GM18861 (cell line): ENCODE data around the gene MSI2.

ENCODE experiments used
- ATAC-seq: cut with Tn5 transposase; IDR thresholded peaks from one replicate; pipeline ENCODE4 v1.9.1; 2021; ENCODE audit not compliant: unreplicated experiment

The MSI2 gene

GRCh38 chr17:57245786-57246185 lies 10.5 kb upstream of the MSI2 start:
- no peak for ATAC-seq

GRCh38 chr17:57246257-57246656 lies 10.1 kb upstream of the MSI2 start:
- ATAC-seq = no peak

DNA sequence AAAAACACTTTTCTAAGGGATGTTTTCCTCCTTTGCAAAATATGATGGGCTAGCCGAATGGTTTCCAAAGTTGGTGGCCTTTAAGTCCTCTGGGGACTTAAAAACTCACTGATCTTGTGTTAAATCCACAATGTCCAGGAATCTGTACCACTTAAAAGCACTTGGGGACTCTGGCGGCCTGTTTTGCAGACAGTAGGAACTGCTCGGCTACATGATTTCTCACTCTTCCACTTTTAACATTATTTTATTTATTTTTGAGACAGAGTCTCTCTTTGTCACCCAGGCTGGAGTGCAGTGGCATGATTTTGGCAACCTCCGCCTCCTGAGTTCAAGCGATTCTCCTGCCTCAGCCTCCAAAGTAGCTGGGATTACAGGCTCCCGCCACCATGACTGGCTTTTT lies 9.1 kb upstream of the MSI2 start:
- ATAC-seq = no peak

DNA sequence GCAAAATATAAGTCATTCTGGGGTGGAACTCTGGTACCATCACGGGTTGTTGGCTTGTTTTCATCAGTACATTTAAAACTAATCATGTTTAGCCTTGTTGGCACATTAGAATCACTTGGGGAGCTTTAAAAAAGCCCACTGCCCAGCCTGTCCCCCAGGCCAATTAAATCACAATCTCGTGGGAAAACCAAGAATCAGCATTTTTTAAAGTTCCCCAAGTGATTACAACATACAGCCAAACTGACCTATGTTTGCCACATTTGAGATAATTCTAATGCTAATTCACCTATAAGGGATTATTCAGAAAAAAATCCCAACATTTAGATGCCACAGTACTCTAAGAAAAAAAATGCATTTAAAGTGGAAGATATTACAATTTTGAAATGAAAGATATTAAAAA lies 8.4 kb upstream of the MSI2 start:
- no peak for ATAC-seq

- no peak for ATAC-seq
These were observed 6.8 kb upstream of the MSI2 start for GRCh38 chr17:57249520-57249919.

- ATAC-seq = no peak
These were observed 5.0 kb upstream of the MSI2 start for GRCh38 chr17:57251211-57251787.

- ATAC-seq = no peak
These were observed 2.8 kb upstream of the MSI2 start for GRCh38 chr17:57253362-57254065.

- no peak for ATAC-seq
These were observed 1.0 kb upstream of the MSI2 start for GRCh38 chr17:57255182-57255775.

GRCh38 chr17:57256708-57257112 lies 387 bp downstream of the MSI2 start:
- ATAC-seq = no peak

DNA sequence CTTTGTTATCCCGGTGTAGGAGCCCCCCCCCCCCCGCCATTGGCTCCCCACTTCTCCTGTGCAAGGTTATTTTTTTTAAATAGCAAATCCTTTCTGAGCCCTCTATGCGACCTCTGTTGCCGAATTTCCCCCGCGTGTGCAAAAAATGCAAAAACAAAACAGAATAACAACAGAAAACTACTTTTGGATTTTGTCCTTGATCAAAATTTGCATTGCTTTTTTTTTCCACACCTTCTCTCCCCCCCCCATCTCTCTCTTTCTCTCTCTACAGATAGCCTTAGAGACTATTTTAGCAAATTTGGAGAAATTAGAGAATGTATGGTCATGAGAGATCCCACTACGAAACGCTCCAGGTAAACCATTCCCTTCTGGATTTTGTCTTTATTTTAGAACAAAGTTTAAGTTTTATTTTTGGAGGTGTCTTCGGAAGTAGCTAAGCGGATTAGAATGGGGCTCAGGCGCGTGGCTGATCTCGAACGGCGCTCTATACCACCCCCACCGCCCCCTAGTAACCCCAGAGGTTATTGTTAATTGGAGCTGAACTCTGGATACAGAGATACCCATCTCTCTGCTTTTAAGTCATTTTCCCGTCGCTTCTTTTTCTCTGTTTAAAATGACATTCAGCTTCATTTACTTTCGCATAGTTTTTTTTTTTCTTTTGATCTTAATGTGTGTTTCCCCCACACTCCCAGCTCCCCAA lies 1.0 kb downstream of the MSI2 start:
- no peak for ATAC-seq

DNA sequence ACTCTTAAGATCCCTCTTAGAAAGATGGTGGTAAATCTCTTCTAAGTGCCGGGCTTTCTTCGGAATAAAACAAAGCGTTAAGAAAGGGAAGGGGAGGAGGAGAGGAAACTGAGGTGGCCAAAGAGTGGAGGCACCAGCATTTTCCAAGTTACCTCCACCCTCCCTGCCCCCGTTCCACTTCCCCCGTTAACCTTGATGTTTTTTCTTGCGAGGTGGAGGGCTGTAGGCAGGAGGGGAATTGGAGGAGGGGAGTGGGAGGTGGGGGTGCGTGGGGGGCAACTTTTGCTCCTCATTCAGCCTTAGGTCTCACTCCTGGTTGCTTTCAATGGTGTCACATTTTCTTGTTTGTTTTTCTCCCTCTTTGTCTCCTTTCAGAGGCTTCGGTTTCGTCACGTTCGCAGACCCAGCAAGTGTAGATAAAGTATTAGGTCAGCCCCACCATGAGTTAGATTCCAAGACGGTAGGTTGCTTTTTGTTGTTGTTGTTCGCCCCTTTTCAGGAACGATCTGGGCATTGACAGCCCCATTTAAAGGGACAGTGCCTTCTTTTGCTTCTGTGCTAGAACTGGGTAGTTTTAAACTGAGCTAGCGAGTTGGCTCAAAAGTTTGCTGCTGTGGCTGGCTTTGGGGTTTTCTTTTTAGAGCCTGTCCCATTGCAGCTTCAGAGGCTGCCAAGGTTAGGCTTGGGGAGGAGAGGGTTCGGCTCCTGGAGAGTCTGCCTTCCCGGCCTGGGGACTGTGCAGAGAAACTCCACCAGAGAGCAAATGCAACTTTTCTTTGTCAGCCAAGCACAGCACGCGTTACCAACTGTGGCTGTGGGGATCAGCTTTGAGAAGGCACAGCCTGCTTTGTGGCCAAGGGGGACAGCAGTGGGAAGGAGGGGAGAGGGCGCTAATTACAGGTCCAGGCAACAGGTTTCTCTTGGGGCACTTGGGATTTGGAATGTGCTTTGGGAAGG lies 1.9 kb downstream of the MSI2 start:
- ATAC-seq = no peak

DNA sequence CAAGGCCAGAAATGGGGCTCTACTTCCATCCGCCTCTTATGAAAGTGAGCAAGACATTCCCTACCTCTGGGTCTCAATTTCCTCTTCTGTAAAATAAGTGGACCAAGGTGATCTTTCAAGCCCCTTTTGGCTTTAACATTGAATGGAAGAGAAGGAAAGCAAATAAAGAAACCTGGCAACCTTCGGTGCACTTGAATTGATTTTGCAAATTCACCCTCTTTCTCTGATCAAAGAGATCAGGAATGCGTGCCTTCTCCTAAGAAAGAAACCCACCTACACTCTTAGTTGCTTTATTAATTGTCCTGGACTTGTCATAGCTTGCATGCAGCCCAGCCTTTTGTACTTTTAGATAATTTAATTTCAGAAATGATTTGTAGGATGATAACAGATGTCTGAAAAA lies 3.0 kb downstream of the MSI2 start:
- ATAC-seq = no peak

- ATAC-seq = no peak
These were observed 3.5 kb downstream of the MSI2 start for GRCh38 chr17:57259817-57260216.

- no peak for ATAC-seq
These were observed 4.2 kb downstream of the MSI2 start for GRCh38 chr17:57260325-57261083.

DNA sequence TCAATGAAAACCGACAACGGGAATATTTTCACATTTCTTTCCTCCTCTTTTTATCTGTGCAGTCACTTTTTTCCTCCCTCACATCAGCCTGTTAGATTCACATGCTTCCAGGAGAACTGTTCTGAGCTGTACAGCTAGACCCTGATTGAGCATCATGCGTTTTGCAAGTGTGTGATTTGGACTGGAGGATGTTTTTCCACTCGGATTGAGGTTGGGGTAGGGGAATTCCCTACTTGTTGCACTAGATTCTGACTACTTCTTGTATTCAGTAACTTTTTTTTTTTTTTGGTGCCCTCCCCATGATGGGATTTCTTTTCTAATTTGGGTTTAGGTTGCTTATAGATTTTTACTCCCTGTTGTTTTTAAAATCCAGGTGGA lies 4.8 kb downstream of the MSI2 start:
- no peak for ATAC-seq

DNA sequence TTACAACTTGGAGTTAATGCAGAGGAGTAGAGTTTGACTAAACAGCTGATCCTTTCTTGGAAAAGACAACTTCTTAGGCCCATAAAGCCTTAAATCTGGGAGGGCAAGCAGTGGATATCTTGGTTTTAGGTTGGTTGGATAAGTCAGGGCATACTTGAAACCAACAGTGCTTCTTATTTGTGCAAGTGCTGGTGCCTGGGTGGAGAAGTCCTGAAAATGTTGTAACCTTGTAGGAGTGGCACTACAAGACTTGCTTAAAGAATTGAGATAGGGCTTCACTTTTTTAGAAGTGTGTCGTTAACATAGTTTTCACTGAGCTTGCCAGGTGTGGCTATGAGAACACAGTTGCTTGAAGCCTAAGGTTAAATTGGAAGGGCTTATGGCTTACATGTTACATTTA lies 6.2 kb downstream of the MSI2 start:
- no peak for ATAC-seq

DNA sequence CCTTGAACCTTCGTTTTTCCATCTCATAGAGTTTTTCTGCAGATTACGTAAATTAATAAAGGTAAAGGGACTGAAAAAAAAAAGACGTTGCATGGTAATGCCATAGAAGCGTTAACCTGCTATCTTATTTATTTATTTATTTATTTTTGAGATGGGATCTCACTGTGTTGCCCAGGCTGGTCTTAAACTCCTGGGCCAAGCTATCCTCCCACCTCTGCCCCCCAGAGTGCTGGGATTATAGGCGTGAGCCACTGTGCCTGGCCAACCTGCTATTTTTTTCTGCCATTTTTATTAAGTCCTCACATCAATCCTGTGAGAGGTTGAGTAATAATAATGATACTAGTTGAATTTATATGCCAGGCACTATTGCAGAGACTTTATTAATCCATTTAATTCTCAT lies 7.9 kb downstream of the MSI2 start:
- ATAC-seq = no peak

DNA sequence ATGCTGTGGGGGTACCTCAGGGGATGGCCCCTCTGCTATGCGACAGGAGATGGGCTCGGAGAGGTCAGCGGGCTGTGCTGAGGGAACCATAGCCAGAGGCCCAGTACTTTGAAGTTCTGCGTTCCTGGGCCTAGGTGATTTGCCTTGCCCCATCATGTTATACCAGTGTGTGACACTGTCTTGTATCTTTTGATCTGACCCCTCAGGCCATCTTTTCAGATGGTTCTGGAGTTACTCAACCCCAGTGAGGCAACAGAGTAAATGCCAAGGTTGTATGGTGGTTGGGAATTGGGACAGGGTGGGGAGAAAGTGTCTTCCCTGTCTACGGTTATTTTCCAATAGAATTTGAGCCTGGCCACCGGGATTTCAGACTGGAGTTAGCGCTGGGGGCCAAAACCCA lies 8.5 kb downstream of the MSI2 start:
- no peak for ATAC-seq

DNA sequence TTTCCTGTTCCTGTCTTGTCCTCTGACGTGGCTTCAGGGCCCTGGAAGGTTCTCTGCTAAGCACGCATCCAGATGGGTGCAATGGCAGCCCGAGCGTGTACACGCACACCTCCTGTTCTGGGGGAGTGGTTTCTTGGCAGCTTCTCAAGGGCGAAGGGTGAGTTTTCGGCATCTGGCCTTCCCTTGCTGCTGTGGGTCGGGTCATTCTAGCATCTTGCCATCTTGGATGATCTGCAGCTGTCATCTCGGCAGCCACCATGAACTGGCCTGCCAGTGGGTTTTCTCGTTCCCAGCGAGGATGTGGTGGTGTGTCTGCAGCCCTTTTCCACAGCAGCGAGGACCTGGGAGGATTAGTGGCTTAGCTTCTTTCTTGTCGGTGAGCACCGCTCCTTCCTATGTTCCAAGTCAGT lies 10.6 kb downstream of the MSI2 start:
- no peak for ATAC-seq

- ATAC-seq = no peak
These were observed 11.9 kb downstream of the MSI2 start for GRCh38 chr17:57268181-57268580.
